GM20000 (cell line): ENCODE measurements around the gene CFAP251.
"Not testable (repeated sequence)": the region's sequence is repeated elsewhere in the genome, so short reads cannot be mapped to it uniquely, and the experiment has no call there.

Source experiments
- DNase-seq: peaks from one replicate; pipeline ENCODE4 v3.0.0; 2012; ENCODE audit warnings: low spot score
- TF ChIP-seq, protein P1 (sequence below): IDR thresholded peaks from 2 replicates; pipeline ENCODE4 v1.5.1; 2012; ENCODE audit warnings: mild to moderate bottlenecking, control low read depth; ENCODE audit errors: extremely low read depth, missing control alignments

The CFAP251 gene

GRCh38 chr12:121915841-121916321 lies 2.5 kb upstream of the CFAP251 start:
- TF ChIP-seq, protein P1, sequence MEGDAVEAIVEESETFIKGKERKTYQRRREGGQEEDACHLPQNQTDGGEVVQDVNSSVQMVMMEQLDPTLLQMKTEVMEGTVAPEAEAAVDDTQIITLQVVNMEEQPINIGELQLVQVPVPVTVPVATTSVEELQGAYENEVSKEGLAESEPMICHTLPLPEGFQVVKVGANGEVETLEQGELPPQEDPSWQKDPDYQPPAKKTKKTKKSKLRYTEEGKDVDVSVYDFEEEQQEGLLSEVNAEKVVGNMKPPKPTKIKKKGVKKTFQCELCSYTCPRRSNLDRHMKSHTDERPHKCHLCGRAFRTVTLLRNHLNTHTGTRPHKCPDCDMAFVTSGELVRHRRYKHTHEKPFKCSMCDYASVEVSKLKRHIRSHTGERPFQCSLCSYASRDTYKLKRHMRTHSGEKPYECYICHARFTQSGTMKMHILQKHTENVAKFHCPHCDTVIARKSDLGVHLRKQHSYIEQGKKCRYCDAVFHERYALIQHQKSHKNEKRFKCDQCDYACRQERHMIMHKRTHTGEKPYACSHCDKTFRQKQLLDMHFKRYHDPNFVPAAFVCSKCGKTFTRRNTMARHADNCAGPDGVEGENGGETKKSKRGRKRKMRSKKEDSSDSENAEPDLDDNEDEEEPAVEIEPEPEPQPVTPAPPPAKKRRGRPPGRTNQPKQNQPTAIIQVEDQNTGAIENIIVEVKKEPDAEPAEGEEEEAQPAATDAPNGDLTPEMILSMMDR, result no peak
- DNase-seq, result no peak

GRCh38 chr12:121916719-121917118 lies 1.7 kb upstream of the CFAP251 start:
- TF ChIP-seq, protein P1, result no peak
- no peak for DNase-seq

DNA sequence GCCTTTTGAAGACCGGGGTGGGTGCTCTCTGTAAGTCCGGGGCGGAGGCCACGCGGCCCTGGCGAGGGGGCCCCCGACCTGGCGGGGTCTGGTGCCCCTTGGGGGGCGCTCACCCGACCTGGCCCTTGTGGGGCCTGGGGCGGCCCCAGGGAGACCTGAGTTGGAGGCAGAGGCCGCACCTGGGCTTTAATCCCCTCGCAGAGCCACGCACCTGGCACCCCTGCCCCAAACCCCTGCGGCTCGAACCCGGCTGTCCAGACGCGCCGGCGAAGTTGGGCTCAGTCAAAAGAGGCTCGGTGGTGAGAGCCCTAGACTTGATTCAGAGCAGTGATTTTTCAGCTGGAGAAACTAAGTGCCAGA lies 267 bp downstream of the CFAP251 start:
- DNase-seq, result no peak
- TF ChIP-seq, protein P1, result no peak

GRCh38 chr12:121921066-121921465 lies 2.7 kb downstream of the CFAP251 start:
- DNase-seq, result no peak
- TF ChIP-seq, protein P1, result no peak

- DNase-seq, result no peak
- TF ChIP-seq, protein P1, result no peak
These were observed 6.9 kb downstream of the CFAP251 start for GRCh38 chr12:121925358-121925695.

- TF ChIP-seq, protein P1, result no peak
These were observed 8.7 kb downstream of the CFAP251 start for GRCh38 chr12:121926874-121927706.

GRCh38 chr12:121927813-121928212 lies 9.4 kb downstream of the CFAP251 start:
- no peak for DNase-seq
- TF ChIP-seq, protein P1, result no peak

More at GRCh38 chr12:121926874-121927706, 8.7 kb downstream of the CFAP251 start:
- DNase-seq, result no peak

GRCh38 chr12:121929545-121929944 lies 11.2 kb downstream of the CFAP251 start:
- DNase-seq, result not testable (repeated sequence)
